ENCODE measurements around the gene PRICKLE2. TPM values are rescaled to one million over a fixed set of nuclear protein-coding genes. Genes with fewer than 3 reads are reported as not detected.

PRICKLE2 gene
- total RNA-seq, 1 donor from 2014 or later: 32.9 TPM

GRCh38 chr3:64196236-64196929 is 28.9 kb downstream of the PRICKLE2 start:
- Histone ChIP-seq H3K27ac (ENCODE audit: low read depth, low read length) (no peak overlapping the region), H3K9ac (ENCODE audit: low read depth in 1 of 3, low read length in 3 of 3) (no peak overlapping the region), H3K4me3 (ENCODE audit: low read length in 3 of 3) (no peak overlapping the region), H3K4me1 (ENCODE audit: control insufficient read depth in 3 of 3, insufficient read depth in 3 of 3, low read length in 3 of 3) (no peaks in the 10 kb centered on the region), H3K27me3 (ENCODE audit: control insufficient read depth in 3 of 3, insufficient read depth in 3 of 3, low read length in 3 of 3) (no peaks in the 10 kb centered on the region), H3K9me3 (ENCODE audit: control insufficient read depth in 3 of 3, low read length in 3 of 3) (no peaks in the 10 kb centered on the region), H3K36me3 (ENCODE audit: control insufficient read depth in 3 of 3, insufficient read depth in 3 of 3, low read length in 3 of 3) (peaks cover 0 to 8% (median 3%) of the 10 kb centered on the region in 3 donors)

- H3K4me1 ChIP-seq (ENCODE audit: control insufficient read depth in 3 of 3, insufficient read depth in 3 of 3, low read length in 3 of 3): no peaks in the 10 kb centered on the region
Observed at GRCh38 chr3:64195789-64196188, 29.5 kb downstream of the PRICKLE2 start.

GRCh38 chr3:64191822-64192221 is 33.4 kb downstream of the PRICKLE2 start:
- no peaks in the 10 kb centered on the region for H3K36me3 ChIP-seq (ENCODE audit: control insufficient read depth in 3 of 3, insufficient read depth in 3 of 3, low read length in 3 of 3)
- no peaks in the 10 kb centered on the region for H3K9me3 ChIP-seq (ENCODE audit: control insufficient read depth in 3 of 3, low read length in 3 of 3)
- peaks cover 19 to 25% (median 23%) of the 10 kb centered on the region in 3 donors for H3K4me1 ChIP-seq (ENCODE audit: control insufficient read depth in 3 of 3, insufficient read depth in 3 of 3, low read length in 3 of 3)
- no peaks in the 10 kb centered on the region for H3K27me3 ChIP-seq (ENCODE audit: control insufficient read depth in 3 of 3, insufficient read depth in 3 of 3, low read length in 3 of 3)
- no peak overlapping the region for H3K4me3 ChIP-seq (ENCODE audit: low read length in 3 of 3)
- no peak overlapping the region for H3K27ac ChIP-seq (ENCODE audit: low read depth, low read length)
- no peak overlapping the region for H3K9ac ChIP-seq (ENCODE audit: low read depth in 1 of 3, low read length in 3 of 3)

More at GRCh38 chr3:64195789-64196188, 29.5 kb downstream of the PRICKLE2 start:
- Histone ChIP-seq H3K27me3 (ENCODE audit: control insufficient read depth in 3 of 3, insufficient read depth in 3 of 3, low read length in 3 of 3) (no peaks in the 10 kb centered on the region), H3K9ac (ENCODE audit: low read depth in 1 of 3, low read length in 3 of 3) (no peak overlapping the region), H3K9me3 (ENCODE audit: control insufficient read depth in 3 of 3, low read length in 3 of 3) (no peaks in the 10 kb centered on the region), H3K36me3 (ENCODE audit: control insufficient read depth in 3 of 3, insufficient read depth in 3 of 3, low read length in 3 of 3) (peaks cover 0 to 8% (median 3%) of the 10 kb centered on the region in 3 donors), H3K27ac (ENCODE audit: low read depth, low read length) (no peak overlapping the region), H3K4me3 (ENCODE audit: low read length in 3 of 3) (no peak overlapping the region)

GRCh38 chr3:64190517-64191515 is 34.5 kb downstream of the PRICKLE2 start:
- Histone ChIP-seq H3K27ac (ENCODE audit: low read depth, low read length) (no peak overlapping the region), H3K27me3 (ENCODE audit: control insufficient read depth in 3 of 3, insufficient read depth in 3 of 3, low read length in 3 of 3) (no peaks in the 10 kb centered on the region), H3K9ac (ENCODE audit: low read depth in 1 of 3, low read length in 3 of 3) (no peak overlapping the region), H3K4me3 (ENCODE audit: low read length in 3 of 3) (no peak overlapping the region), H3K9me3 (ENCODE audit: control insufficient read depth in 3 of 3, low read length in 3 of 3) (no peaks in the 10 kb centered on the region), H3K36me3 (ENCODE audit: control insufficient read depth in 3 of 3, insufficient read depth in 3 of 3, low read length in 3 of 3) (no peaks in the 10 kb centered on the region), H3K4me1 (ENCODE audit: control insufficient read depth in 3 of 3, insufficient read depth in 3 of 3, low read length in 3 of 3) (peaks cover 25 to 29% (median 28%) of the 10 kb centered on the region in 3 donors)

GRCh38 chr3:64188810-64189560 is 36.3 kb downstream of the PRICKLE2 start:
- peaks cover 25 to 29% (median 28%) of the 10 kb centered on the region in 3 donors for H3K4me1 ChIP-seq (ENCODE audit: control insufficient read depth in 3 of 3, insufficient read depth in 3 of 3, low read length in 3 of 3)
- no peaks in the 10 kb centered on the region for H3K36me3 ChIP-seq (ENCODE audit: control insufficient read depth in 3 of 3, insufficient read depth in 3 of 3, low read length in 3 of 3)
- H3K27me3 ChIP-seq (ENCODE audit: control insufficient read depth in 3 of 3, insufficient read depth in 3 of 3, low read length in 3 of 3): no peaks in the 10 kb centered on the region
- peak overlapping the region; percentile 4 for H3K27ac ChIP-seq (ENCODE audit: low read depth, low read length)
- H3K9ac ChIP-seq (ENCODE audit: low read depth in 1 of 3, low read length in 3 of 3): no peak overlapping the region
- no peaks in the 10 kb centered on the region for H3K9me3 ChIP-seq (ENCODE audit: control insufficient read depth in 3 of 3, low read length in 3 of 3)
- H3K4me3 ChIP-seq (ENCODE audit: low read length in 3 of 3): no peak overlapping the region

- peaks cover 25 to 29% (median 28%) of the 10 kb centered on the region in 3 donors for H3K4me1 ChIP-seq (ENCODE audit: control insufficient read depth in 3 of 3, insufficient read depth in 3 of 3, low read length in 3 of 3)
- peak overlapping the region; percentile 28 for H3K27ac ChIP-seq (ENCODE audit: low read depth, low read length)
- no peaks in the 10 kb centered on the region for H3K36me3 ChIP-seq (ENCODE audit: control insufficient read depth in 3 of 3, insufficient read depth in 3 of 3, low read length in 3 of 3)
- no peak overlapping the region for H3K9ac ChIP-seq (ENCODE audit: low read depth in 1 of 3, low read length in 3 of 3)
- no peaks in the 10 kb centered on the region for H3K27me3 ChIP-seq (ENCODE audit: control insufficient read depth in 3 of 3, insufficient read depth in 3 of 3, low read length in 3 of 3)
- H3K4me3 ChIP-seq (ENCODE audit: low read length in 3 of 3): no peak overlapping the region
- H3K9me3 ChIP-seq (ENCODE audit: control insufficient read depth in 3 of 3, low read length in 3 of 3): no peaks in the 10 kb centered on the region
Observed at GRCh38 chr3:64187065-64187959, 38.0 kb downstream of the PRICKLE2 start.

GRCh38 chr3:64186667-64187064 is 38.6 kb downstream of the PRICKLE2 start:
- H3K9ac ChIP-seq (ENCODE audit: low read depth in 1 of 3, low read length in 3 of 3): no peak overlapping the region
- H3K27ac ChIP-seq (ENCODE audit: low read depth, low read length): peak overlapping the region; percentile 28
- no peaks in the 10 kb centered on the region for H3K27me3 ChIP-seq (ENCODE audit: control insufficient read depth in 3 of 3, insufficient read depth in 3 of 3, low read length in 3 of 3)
- peaks cover 25 to 29% (median 28%) of the 10 kb centered on the region in 3 donors for H3K4me1 ChIP-seq (ENCODE audit: control insufficient read depth in 3 of 3, insufficient read depth in 3 of 3, low read length in 3 of 3)
- H3K9me3 ChIP-seq (ENCODE audit: control insufficient read depth in 3 of 3, low read length in 3 of 3): no peaks in the 10 kb centered on the region
- no peaks in the 10 kb centered on the region for H3K36me3 ChIP-seq (ENCODE audit: control insufficient read depth in 3 of 3, insufficient read depth in 3 of 3, low read length in 3 of 3)
- no peak overlapping the region for H3K4me3 ChIP-seq (ENCODE audit: low read length in 3 of 3)

GRCh38 chr3:64185436-64185835 is 39.8 kb downstream of the PRICKLE2 start:
- Histone ChIP-seq H3K9ac (ENCODE audit: low read depth in 1 of 3, low read length in 3 of 3) (no peak overlapping the region), H3K36me3 (ENCODE audit: control insufficient read depth in 3 of 3, insufficient read depth in 3 of 3, low read length in 3 of 3) (no peaks in the 10 kb centered on the region), H3K4me3 (ENCODE audit: low read length in 3 of 3) (no peak overlapping the region), H3K4me1 (ENCODE audit: control insufficient read depth in 3 of 3, insufficient read depth in 3 of 3, low read length in 3 of 3) (peaks cover 25 to 29% (median 28%) of the 10 kb centered on the region in 3 donors), H3K27ac (ENCODE audit: low read depth, low read length) (no peak overlapping the region), H3K9me3 (ENCODE audit: control insufficient read depth in 3 of 3, low read length in 3 of 3) (no peaks in the 10 kb centered on the region), H3K27me3 (ENCODE audit: control insufficient read depth in 3 of 3, insufficient read depth in 3 of 3, low read length in 3 of 3) (no peaks in the 10 kb centered on the region)

GRCh38 chr3:64184621-64185020 is 40.6 kb downstream of the PRICKLE2 start:
- Histone ChIP-seq H3K9ac (ENCODE audit: low read depth in 1 of 3, low read length in 3 of 3) (no peak overlapping the region), H3K4me3 (ENCODE audit: low read length in 3 of 3) (no peak overlapping the region), H3K27ac (ENCODE audit: low read depth, low read length) (no peak overlapping the region), H3K36me3 (ENCODE audit: control insufficient read depth in 3 of 3, insufficient read depth in 3 of 3, low read length in 3 of 3) (no peaks in the 10 kb centered on the region), H3K4me1 (ENCODE audit: control insufficient read depth in 3 of 3, insufficient read depth in 3 of 3, low read length in 3 of 3) (peaks cover 24 to 25% (median 25%) of the 10 kb centered on the region in 3 donors), H3K9me3 (ENCODE audit: control insufficient read depth in 3 of 3, low read length in 3 of 3) (no peaks in the 10 kb centered on the region), H3K27me3 (ENCODE audit: control insufficient read depth in 3 of 3, insufficient read depth in 3 of 3, low read length in 3 of 3) (no peaks in the 10 kb centered on the region)
